Measurements from ENCODE around the gene NPAS3.

- TF ChIP-seq CTCF (IDR thresholded peaks at IDR 0.05) (no peak), ZFX (IDR thresholded peaks at IDR 0.05; ENCODE audit: borderline replicate concordance) (no peak)
Observed at GRCh38 chr14:33556382-33557121, 617.9 kb downstream of the NPAS3 start.

Data from 22Rv1 (cell line).